Raji (cell line): Measurements from ENCODE around the gene CCDC107.

ENCODE experiments used
- POLR2A ChIP-seq: IDR thresholded peaks from 2 replicates; pipeline ENCODE4 v1.6.1; 2011; ENCODE audit warnings: low read depth, low read length, control low read depth; ENCODE audit not compliant: insufficient read depth

The CCDC107 gene

DNA sequence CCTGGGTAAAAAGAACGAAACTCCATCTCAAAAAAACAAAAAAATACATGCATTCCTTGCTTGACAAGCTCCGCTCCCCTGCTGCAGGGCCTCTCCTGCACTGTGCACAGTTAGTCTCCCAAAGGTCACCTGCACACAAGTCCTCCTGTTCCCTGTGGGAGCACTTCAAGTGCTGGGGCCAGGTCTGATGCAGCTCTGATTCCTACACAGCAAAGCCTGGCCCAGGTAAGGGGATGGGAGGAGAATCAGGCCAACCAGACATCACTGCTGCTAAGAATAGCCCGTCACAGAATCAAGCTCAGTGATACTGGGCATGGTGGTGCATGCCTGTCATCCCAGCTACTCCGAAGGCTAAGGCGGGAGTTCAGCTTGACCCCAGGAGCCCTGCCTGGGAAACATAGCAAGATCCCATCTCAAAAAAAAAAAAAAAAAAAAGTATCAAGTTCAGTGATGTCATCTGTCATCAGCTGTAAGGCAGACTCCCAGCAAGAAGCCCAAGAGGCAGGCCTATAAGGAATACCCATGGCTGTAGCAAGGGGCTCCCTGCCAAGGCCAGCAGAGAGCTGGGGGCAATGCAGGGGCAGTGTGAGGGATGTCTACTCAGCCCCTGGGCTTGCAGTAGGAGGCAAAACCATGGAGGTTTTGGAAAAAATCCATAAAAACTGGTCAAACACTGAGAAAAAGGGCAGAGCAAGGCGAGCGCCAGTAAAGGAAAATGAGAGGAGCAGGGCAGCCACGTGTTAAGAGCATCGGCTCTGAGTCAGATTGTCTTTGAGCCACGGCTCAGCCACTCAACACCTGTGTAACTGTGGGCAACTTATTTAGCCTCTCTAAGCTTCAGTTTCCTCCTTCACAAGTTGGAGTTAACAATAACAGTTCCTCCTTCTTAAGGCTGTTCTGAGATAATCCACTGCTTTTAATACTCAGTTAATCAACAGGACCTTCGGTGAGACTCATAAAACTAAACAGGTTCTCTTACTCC lies 28.4 kb downstream of the CCDC107 start:
- TF ChIP-seq POLR2A, result no peak

DNA sequence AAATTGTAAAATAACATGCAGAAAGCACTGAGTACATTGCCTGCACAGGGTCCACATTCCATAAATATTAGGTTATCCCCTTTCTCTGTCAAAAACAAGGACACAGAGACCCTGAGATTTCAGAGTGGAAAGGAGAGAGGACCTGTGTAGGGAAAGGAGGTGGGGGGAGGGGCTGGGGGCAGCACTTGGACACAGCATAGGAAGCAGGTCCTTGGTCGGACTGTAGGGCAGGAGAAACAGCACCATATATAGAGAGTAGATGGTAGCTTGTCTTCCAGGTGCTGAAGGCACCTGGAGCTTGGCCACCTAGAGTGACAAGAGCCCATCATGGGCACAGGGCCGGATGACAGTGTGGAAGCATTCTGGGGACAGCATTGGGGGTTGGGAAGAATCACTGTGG lies 29.2 kb downstream of the CCDC107 start:
- no peak for TF ChIP-seq POLR2A

DNA sequence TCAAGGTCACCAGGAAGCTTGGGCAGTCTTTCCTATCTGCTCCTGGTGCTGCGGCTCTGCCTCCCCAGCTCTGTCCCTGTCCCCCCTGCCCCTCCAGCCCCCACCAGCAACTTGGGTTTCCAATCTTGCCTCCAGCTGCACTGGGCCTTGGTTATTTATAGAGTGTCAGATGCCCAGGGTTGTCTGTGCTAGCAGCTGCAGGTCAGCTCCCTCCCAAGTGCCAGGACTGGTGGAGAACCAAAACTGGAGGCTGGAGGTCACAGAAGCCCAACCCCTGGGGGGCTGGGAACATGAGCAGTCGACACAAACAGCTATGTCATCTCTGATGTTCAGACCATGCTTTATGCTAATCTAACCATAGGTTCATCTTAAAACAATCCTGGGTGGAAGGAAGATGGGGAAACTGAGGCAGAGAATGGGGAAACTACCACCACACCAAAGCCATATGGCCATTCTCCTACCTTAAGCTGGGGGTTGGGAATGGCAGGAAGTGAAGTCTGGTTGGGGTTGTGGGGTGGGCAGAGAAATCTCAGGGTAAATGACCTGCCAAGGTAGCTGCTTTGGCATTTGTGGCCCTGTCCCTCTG lies 30.0 kb downstream of the CCDC107 start:
- no peak for TF ChIP-seq POLR2A

DNA sequence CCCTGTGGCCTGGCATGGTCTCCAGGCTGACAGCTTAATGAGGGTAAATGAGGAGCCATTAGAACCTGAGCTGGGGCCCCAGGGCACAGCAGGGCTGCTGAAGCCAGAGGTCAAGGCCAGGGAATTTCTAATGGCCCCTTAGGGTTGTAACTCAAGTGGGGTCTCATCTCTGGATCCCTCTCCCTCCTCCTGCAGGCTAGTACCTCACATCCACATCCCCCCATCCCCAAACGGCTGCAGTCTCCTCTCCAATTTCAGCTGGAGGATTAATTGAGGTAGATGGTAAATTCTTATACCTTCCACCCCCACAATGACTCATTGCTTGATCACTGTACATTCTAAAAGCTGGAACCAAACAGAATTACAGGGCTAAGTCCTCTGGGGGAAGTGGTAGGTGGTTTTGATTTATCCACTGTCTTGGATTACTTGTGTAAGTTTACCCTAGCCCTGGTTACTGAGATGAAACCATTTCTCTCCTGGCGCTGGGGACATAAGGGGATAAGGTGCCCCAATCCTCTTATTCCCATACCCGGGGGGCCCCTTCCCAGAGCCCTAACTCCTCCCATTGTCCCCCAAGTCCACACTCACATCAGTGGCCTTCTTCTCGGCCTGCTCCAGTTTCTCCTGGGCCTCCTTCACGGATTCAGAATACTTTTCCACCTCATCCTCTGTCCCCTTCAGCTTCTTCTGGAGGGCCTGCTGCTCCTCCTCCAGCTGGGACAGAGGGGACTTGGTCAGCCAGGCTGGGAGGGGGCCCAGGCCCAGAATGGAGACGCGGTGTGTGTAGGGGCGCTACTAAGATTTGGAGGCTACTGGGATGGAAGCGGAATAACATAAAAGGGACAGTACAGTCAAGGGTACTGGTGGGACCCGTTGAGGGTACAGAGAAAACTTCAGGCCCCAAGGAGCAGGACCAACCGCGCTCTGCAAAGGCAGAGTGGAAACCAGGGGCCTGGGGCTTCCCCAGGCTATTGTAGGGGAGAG lies 30.8 kb downstream of the CCDC107 start:
- no peak for TF ChIP-seq POLR2A

DNA sequence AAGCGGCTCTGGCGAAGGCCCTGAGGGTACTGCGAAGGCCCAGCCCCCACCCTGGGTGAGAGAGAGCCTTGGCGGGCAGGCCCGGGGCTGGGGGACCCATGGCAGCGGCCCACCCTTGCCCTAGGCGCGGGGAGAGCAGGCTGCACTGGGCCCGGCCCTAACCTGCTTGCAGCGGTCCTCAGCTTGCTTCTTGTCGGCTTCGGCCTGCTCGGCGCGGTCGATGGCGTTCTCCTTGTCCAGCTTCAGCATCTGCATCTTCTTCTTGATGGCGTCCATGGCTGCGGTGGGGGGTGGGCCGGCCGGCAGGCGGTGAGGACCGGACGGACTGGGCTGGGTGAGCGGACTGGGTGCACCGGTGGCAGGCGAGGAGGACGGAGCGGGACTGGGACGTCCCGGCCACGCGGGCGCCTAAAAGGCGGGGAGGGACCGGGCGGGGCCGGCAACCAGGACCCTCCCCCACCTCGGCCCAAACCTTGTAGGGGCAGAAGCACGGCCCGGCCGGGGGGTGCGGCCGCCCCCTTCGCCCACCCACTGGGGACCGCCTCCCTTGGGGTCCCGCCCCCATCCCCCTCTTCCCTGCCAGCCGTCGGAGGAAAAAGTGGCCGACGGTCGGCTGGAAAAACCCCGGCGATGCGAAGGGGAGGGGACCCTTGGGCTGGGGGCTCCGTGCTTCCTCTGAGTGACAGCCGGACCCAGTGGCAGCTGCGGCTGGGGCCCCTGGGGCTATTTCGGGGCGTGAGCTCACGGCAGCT lies 31.6 kb downstream of the CCDC107 start, which contains the start of gene TPM2:
Gene TPM2, minus strand, starts transcription at position 384 of the 752 bp plus-strand sequence. Its CDS starts 108 bp downstream, at position 276.
- TF ChIP-seq POLR2A, result no peak

DNA sequence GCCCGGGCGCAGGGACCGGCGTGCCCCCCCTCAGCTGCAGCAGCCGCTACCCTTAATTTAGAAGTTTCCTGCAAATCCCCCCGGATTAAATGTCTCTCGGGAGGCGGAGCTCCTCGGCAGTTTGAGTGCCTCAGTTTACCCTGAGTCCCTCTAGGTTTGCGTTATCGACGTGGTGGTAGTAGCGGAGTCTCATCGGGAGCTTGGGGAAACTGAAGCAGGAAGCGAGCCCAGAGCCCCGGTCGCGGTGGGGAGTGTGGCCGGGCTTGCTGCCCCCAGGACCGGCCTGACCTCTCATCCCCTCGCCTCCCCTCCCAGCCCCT lies 32.2 kb downstream of the CCDC107 start:
- no peak for TF ChIP-seq POLR2A

DNA sequence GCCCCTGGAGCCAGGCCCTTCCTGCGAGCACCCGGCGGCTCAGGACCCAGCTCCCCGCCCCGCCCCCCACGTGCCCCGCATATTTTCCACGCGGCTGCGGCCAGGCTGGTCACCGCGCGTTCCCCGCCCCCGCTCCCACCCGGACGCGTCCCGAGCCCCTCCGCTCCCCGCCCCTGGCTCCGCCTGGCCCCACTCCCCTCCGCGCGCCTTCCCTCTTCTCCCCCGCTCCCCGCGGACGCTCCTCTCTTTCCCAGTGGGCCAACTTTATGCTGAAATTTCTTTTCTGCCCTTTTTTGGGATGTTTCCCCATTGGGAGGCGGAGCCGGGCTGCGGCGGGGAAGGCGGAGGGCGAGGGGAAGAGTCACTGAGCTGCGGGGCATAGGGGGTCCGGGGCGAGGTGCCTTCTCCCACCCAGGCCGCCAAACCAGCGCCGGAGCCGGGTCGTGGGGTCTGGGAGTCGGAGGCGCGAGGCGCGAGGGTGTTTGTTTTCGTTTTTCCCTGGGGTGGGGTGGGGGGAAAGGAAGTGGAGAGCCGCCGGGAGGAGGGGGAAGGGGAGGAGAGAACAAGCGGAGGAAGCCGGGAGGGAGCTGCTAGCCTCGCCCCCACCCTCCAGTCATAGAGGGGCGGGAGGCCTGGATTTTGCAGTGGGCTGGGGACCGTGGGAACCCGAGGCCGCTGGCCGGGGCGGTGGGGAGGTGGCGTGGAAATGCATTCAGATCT lies 32.7 kb downstream of the CCDC107 start:
- TF ChIP-seq POLR2A, result no peak

DNA sequence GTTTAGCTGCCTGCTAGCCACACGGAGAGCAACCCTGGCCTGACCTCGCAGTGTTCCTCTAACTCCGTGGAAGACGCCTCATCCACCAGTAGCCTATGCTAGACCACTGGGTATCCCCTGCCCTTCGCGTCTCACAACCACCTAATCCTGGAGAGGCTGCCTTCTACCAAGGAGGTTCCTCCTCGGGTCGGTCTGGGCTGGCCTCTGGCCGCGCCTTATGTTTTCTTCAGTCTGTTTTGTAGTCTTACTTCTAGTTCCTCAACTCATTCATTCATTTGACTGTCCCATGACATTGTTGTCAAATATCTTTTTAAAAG lies 33.2 kb downstream of the CCDC107 start:
- TF ChIP-seq POLR2A, result no peak

DNA sequence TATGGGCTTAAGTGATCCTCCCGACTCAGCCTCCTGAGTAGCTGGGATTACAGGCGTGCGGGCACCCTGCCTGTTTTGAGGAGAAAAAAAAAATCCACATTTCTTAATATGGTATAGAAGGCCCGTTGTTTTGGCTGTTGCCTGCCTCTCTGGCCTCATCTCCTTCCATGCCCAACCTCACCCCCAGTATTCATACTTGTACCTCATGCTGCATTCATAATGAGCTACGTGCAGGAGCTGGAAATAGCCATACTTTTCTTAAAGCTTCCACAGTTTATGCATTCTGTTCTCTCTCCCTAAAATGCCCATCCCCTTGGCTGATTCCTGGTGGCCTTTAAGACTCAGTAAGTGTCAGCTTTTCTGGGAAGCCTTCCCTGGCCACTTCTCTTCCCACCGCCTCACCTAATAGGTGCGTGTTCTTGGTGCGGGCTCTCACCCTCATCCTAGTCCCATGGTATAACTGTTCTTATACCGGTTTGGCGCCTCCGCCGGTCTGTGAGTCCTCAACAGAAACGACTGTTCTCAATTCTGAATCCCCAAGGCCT lies 33.7 kb downstream of the CCDC107 start:
- no peak for TF ChIP-seq POLR2A

DNA sequence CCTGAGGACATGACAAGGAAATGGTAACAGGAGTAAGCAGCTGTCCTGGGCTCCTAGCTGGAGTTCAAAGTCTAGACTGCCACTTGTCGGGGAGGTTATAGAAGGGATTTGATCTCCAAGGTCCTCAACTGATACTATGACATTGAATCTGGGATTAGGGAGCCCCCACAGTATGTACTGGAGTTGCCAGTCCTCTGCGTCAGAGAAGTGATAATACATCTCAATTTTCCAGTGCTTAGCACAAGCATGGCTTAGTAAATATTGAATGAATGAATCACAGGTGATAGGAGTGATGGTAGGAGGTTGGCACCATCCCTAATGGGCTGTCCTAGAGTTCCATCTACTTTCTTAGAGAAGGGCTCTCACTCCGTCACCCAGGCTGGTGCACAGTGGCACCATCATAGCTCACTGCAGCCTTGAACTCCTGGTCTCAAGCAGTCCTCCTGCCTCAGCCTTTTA lies 37.9 kb downstream of the CCDC107 start:
- no peak for TF ChIP-seq POLR2A

DNA sequence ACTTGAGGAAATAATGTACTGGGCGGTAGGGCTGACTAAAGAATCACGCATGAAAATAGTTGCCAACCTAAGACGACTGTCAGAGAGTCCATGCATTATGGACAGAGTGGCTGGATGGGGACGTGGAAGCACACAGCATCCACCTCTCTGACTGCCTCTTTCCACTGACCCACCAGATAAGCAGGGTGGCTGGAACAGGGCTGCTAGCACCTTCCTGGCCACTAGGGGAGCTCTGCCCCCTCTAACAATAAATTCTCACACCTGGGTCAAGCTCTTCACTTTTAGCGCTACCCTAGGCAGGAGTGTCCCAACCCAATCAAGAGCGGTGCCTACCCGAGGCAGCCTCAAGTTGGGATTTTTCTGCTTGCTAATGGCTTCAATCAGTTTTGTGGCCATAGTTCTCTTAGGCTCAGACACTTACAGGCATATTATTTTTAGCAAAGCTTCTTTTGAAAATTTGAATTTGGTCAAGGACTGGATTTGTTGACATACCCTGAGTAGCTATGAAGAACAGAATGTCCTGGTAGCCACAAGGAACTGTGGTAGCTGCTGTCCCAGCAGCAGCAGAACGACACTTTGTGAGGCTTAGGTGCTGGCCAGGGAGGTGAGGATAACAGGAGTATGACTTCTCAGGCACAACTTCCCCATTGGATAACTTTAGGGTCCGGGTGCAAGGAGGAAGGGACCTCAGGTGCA lies 38.6 kb downstream of the CCDC107 start:
- TF ChIP-seq POLR2A, result no peak

DNA sequence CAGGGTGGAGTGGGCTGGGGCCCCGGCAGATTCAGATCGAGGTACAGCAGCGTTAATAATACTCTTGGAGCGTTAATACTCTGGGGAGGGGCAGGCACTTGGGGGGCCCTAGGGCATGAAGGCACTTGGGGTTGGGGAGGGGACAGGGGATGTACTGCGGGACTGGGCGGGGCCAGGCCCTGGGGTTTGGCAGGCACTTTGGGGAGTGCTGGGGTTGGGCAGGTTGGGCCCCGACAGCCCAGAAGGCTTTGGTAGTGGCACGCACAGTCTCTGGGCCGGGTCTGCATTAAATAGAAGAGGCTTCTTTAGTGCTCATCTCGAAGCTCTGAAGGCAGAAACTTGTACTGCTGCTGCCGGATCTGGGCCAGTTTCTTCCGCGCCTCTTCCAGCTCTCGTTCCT lies 39.4 kb downstream of the CCDC107 start:
- no peak for TF ChIP-seq POLR2A

DNA sequence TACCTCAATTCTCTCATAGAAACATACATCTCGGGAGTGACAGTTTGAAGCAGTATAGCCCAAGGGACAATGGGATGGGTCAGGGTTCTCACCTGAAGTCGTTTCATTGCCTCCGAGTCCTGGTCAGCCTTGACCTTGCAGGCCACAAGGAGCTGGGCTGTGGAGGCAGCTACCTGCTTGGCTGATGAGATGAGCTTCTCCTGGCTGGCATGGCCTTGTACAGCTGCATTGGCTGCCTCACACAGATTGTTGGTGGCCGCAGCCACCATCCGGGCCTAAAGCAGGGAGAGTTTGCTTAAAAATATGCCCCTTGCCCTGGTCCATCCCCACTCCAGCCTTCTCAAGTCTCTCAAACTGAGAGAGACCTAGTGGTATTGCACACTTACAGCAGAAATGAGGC lies 40.1 kb downstream of the CCDC107 start:
- TF ChIP-seq POLR2A, result no peak
